HG03378 (cell line): ENCODE data around the gene OR52N5.

Experiments used
- ATAC-seq: cut with Tn5 transposase; IDR thresholded peaks from one replicate; pipeline ENCODE4 v1.9.1; 2021; ENCODE audit warnings: mild to moderate bottlenecking, moderate library complexity; ENCODE audit not compliant: unreplicated experiment

OR52N5 gene

GRCh38 chr11:5726351-5726750 lies 56.8 kb downstream of the OR52N5 start:
- ATAC-seq, result no peak
